GM12875 (cell line): ENCODE data around the gene ZCCHC24.

Experiments used
- H3K4me3 ChIP-seq: one replicate; pipeline ENCODE4 v1.5.1; 2011; ENCODE audit warnings: low read depth, low read length, control low read depth
- CTCF ChIP-seq: IDR thresholded peaks from 2 replicates; pipeline ENCODE4 v1.5.1; 2011; ENCODE audit warnings: low read depth, mild to moderate bottlenecking, control low read depth, inconsistent platforms, low read length, moderate library complexity, borderline replicate concordance; ENCODE audit not compliant: insufficient read depth

ZCCHC24 gene

GRCh38 chr10:79385804-79386531 is 59.5 kb downstream of the ZCCHC24 start:
- no peak overlapping the region for H3K4me3 ChIP-seq
- TF ChIP-seq CTCF = no peak

GRCh38 chr10:79385392-79385795 is 60.0 kb downstream of the ZCCHC24 start:
- H3K4me3 ChIP-seq = no peak overlapping the region
- no peak for TF ChIP-seq CTCF

- no peak overlapping the region for H3K4me3 ChIP-seq
These were observed 60.5 kb downstream of the ZCCHC24 start for GRCh38 chr10:79384773-79385391.

GRCh38 chr10:79383974-79384606 is 61.3 kb downstream of the ZCCHC24 start:
- TF ChIP-seq CTCF = no peak
- H3K4me3 ChIP-seq = no peak overlapping the region

More at GRCh38 chr10:79384773-79385391, 60.5 kb downstream of the ZCCHC24 start:
- TF ChIP-seq CTCF = no peak

- H3K4me3 ChIP-seq = no peak overlapping the region
- TF ChIP-seq CTCF = no peak
These were observed 62.9 kb downstream of the ZCCHC24 start for GRCh38 chr10:79382491-79382941.

- H3K4me3 ChIP-seq = no peak overlapping the region
- TF ChIP-seq CTCF = no peak
These were observed 63.6 kb downstream of the ZCCHC24 start for GRCh38 chr10:79381804-79382221.
